Activated CD8-positive, alpha-beta memory T cell treated with anti-CD3 and anti-CD28 coated beads, Interleukin-2, amount 50 U/mL, for 24 hours (primary cell): ENCODE measurements around the gene CTNNA3.
"Not testable (repeated sequence)": the region's sequence is repeated elsewhere in the genome, so short reads cannot be mapped to it uniquely, and the experiment has no call there.

Source experiments
- DNase-seq: peaks from one replicate; pipeline ENCODE4 v3.0.0-alpha.2; 2020; ENCODE audit errors: extremely low read depth

Gene CTNNA3

DNA sequence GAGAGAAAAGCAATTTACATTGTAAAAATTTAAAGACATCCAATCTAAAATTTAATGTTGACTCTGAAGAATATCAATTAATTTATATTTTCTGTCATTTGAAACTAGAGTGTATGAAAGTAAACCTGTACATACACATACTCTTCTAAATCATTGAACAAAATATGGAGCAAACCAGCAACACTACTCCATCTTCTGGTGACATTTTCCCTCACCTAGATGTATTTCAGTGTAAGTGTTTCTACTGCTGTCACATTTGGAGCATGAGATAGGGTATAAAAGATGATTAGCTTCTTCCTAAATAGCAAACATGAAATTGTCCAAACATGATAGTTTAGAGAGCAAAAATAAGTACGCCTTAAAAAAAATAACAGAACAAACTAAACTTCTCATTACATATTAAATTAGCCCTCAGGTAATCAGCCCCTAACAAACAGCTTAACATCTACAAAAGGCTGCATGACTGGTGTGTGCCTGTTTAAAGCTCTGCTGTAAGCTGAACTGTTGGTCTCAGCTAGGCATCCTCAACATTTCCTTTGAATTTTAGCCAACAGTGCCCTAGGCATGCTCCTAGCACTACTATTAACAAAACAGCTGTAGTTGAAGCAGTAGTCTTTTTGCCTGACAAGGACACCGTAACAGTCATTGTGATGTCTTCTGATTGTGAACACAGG lies 189.8 kb downstream of the CTNNA3 start:
- no peak for DNase-seq

DNA sequence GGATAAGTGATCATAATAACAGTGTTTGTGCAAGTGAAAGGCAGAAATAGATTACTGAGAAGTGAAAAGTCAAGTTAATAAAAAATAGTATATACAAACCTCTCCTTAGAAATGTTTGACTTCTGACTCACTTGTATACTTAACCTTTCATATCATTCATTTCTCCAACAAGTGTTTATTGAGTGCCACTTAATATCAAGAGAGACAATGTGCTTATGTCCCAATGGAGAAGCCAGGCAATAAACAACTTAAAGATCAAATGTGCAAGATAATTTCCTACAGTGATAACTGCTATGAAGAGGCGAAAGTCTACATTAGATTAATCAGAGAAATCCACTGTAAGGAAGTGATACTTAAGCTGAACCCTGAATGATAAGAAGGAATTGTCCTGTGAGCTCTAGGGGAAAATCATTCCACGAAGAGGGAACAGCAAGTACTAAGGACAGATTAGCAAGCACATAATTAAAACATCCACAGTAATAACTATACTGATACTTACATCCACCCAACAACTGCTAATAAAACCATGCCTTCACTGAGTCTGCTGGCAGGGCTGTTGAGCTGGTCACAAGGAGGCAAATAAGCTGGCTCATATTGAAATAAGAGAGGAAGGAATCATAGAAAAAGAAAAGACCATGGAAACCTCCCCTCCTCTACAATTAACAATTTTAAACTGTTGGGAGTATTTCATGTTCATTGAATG lies 203.5 kb downstream of the CTNNA3 start:
- no peak for DNase-seq

DNA sequence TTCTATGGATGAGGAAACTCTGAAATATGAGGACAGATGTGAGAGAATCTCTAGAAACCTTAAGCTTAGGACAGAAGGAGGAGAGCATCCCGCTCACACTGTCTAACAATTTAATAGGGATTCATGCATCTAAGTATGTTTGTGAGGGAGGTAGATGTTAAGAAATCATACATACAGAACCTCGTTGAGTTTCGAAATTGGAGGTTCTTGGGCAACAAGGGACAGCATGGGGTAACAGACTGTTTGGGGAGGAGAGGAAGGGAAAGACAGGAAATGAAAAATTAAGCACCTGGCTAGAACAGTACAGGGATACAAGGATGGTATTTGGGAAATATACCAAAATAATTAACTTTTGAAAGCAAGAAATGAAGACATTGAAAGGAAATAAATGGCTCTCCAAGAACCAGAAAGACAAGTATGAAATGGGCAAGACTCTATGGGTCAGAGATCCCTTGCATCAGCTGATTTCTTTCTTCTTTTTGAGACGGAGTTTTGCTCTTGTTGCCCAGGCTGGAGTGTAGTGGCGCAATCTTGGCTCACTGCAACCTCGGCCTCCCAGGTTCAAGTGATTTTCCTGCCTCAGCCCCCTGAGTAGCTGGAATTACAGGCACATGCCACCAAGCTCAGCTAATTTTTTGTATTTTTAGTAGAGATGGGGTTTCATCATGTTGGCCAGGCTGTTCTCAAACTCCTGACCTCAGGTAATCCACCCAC lies 207.9 kb downstream of the CTNNA3 start:
- no peak for DNase-seq

DNA sequence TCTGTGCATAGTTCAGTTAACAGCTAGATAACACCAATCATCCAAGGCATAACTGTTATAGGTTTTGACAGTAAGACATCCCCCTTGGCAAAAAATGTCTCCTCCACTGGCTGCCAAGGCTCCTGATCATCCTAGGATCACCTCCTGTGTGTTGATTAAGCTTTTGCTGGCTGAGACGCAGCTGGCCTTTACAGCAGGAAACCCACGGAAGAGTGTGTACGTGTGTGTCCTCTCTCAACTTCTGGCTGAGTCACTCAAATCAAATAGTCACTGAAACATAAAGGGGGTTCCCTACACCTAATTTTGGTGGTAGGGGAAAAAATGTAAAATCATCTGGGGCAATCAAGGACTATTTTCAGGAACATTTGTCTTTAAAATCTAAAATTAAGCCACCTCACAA lies 208.8 kb downstream of the CTNNA3 start:
- no peak for DNase-seq

DNA sequence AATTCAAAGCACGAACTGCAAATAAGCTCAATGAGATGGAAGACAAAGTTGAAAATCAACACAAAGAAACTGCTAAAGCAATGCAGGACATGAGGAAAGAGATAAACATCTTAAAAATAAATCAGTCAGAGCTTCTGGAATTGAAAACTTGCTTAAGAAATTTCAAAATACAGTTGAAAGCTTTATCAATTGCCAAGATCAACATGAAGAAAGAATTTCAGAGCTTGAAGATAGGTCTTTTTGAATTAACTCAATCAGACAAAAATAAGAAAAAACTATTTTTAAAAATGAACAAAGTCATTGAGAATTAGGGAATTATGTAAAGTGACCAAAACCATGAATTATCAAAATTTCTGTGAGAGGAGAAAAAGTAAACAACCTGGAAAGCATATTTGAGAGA lies 218.1 kb downstream of the CTNNA3 start:
- no peak for DNase-seq

DNA sequence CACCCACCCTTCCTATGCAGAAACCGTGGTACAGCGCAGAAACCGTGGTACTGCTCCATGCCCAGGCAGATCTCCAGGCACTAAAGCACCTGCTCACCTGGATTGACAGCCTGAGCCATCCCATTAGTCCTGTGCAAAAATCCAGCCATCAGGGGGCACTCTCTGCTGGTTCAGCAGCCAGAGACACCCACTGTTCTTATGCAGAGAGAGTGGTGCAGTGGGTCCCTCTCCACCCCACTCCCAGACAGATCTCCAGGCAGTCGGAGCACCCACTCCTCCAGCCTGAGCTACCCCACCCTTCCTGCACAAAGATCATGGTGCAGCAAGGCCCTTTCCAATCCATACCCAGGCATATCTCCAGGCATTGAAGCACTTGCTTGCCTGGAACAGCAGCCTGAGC lies 219.8 kb downstream of the CTNNA3 start:
- DNase-seq: no peak

DNA sequence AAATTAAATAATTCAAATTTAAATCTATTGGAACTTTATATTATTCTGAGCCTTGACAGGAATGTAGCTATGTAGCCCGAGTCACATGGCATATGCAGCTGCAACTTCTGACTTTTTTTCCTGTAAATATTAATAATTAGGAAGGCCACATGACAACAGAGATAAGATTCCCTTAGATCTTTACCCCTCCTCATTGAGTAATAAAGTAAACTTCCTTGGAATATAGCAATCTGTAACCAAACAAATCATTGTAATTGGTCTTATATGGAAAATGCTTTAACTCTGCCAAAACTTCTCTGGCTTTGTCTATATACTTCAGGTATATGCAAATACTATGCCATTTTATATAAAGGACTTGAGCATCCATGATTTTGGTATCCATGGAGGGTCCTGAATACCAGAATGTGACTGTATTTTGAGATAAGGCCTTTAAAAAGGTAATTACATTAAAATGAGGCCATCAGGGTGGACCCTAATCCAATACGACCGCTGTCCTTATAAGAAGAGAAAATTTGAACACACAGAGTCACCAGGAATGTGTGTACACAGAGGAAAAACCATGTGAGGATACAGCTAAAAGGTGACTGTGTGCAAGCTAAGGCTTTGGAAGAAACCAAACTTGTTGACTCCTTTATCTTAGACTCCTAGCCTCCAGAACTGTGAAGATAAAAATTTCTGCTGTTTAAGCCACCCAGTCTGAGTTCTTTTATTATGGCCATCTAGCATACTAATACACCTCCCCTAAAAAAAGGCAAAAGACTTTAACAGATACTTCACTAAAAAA lies 222.0 kb downstream of the CTNNA3 start:
- no peak for DNase-seq

DNA sequence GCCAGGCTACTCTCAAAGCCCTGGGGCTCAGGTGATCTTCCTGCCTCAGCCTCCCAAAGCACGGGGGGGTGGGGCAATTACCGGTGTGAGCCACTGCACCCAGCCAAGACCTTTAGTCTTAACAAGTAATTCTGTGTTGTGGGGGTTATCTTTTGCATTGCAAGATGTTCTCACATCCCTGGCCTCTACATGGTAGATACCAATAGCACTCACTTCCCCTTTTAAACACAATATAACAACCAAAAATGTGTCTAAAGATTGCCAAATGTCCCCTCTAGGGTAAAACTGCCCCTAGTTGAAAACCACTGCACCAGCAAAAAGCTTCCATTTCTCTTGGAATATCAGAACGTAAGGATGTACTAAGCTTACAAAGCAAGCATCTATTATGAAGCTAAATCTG lies 225.0 kb downstream of the CTNNA3 start:
- no peak for DNase-seq

DNA sequence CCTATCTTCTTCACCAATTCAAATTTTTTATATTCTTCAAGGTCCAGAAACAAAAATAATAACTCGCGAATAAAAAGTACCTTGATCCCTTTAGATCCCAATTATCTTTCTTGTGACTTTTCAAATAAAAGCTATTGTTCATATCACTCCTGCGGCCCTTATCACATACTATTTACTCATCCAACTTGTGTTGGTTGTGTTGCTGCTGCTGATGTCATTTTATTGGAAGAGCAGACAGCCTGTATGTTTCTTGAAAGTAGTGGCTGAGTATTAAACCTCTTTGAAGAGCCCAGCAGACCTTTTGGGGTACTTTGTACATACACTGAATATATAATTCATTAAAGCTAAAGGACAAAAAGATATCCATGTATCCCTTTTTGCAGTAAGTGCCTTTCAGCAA lies 231.7 kb downstream of the CTNNA3 start:
- DNase-seq: no peak

DNA sequence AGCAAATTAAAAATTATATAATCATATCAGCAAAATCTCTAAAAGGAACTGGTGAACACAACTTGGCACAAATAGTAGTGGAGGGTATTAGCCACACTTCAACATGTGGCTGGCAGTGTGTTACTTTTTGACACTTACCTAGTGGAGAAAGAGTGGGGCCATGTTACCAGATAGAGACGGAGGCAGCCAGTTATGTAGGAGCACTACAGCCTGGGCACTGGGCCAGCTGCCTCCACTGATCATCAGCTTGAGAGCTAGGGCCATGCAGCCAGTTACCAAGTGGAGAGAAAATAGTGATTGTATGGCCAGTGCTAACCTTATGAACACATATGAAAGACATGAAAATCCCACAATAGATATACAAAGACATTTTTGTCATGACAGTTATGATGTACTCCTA lies 243.1 kb downstream of the CTNNA3 start:
- no peak for DNase-seq

DNA sequence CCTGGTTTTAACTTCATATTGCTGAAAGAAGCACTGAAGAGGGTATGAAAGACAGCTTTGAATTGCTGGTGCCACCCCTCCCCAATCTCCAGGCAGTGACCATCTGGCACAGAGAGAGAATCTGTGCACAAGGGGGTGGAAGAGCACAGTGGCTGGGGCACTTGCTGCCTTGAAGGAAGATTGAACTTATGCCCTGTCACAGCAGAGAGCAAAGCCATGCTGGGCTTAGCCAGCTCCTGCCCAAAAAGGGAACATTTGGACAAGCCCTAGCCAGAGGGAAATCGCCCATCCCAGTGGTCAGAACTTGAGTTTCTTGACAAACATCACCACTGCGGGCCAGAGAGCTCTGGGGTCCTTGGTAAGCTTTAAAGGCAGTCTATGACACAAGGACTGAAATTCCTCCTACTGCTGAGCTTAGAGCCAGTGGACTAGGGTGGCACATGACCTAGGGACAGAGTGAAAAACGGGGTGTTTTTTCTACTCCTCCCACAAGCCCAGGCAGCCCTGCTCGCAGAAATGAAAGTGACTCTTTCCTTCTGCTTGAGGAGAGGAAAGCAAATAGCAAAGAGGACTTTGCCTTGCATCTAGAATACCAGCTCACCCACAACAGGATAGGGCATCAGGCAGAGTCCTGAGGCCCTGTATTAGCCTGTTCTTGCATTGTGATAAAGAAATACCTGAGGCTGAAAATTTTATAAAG lies 257.2 kb downstream of the CTNNA3 start:
- no peak for DNase-seq

DNA sequence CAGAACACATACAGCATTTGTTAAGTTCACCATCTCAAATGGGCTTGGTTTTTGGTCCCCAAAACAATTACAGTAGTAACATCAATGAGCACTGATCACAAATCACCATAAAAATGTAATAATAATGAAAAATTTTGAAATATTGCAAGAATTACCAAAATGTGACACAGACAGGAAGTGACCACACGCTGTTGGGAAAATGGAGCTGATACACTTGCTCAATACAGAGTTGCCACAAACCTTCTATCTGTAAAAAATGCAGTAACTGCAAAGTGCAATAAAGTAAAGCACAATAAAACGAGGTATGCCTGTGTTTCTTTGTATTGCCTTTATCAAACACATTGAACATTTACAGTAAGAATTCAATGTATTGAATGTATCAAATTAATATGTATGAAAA lies 262.7 kb downstream of the CTNNA3 start:
- no peak for DNase-seq

DNA sequence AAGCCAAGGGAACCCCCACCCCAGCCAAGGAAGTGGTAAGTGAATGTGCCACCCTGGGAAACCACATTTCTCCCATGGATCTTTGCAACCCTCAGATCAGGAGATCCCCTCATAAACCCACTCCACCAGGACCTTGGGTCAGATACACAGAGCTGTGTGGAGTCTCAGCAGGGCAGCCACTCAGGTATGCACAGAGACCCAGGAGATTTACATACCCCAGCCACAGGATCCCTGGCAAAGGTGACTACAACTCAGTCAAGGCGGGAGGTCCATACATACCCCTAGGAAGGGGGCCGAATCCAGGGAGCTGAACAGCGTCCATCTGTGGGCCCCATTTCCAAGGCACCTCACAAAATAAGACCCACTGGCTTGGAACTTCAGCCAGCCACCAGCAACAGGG lies 293.4 kb downstream of the CTNNA3 start:
- no peak for DNase-seq

DNA sequence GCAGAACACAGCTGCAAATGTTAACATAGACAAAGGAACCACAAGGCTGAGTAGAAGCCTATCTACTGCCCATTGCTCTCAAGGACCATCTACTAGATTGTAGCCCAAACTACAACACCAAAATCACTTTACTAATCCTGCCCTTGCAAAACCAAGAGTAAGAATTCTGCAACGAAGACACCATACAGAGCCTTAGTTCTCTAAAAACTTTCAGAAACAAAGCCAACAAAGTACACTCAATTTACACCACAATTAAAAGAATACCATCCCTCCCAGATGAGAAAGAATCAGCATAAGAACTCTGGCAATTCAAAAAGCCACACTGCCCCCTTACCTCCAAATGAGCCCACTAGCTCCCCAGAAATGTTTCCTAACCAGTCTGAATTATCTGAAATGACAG lies 294.3 kb downstream of the CTNNA3 start:
- DNase-seq: no peak

DNA sequence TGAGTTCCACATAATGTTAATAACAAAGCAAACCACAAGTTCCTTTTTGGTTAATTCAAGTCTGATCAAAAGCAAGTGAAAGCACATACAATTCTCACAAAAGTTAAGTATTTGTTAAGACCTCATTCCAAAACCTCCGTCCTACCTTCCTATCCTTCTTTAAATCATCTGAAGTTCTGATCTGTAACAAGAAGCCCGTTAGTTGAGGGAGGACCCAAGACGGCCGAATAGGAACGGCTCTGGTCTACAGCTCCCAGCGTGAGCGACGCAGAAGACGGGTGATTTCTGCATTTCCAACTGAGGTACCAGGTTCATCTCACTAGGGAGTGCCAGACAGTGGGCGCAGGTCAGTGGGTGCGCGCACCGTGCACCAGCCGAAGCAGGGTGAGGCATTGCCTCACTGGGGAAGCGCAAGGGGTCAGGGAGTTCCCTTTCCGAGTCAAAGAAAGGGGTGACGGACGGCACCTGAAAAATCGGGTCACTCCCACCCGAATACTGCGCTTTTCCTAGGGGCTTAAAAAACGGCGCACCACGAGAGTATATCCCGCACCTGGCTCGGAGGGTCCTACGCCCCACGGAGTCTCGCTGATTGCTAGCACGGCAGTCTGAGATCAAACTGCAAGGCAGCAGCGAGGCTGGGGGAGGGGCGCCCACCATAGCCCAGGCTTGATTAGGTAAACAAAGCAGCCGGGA lies 309.0 kb downstream of the CTNNA3 start:
- DNase-seq: not testable (repeated sequence)

DNA sequence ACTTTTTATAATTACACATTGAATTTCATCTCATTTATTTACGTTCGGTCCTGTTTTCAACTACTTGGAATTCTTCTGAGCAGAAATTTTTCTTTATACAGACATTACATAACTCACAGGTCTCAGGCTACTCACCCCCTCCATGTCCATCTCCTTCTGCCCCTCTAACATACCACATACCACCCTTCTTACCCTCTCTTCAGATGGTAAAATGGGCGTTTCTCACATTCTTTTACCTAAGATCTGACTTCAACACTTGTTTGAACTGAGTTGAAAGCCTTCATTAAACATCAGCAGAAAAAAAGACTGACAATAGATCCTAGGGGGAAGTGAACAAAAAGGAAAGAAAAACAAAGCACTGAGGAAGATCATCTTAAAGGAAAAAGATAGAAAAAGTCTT lies 309.7 kb downstream of the CTNNA3 start:
- DNase-seq: no peak

DNA sequence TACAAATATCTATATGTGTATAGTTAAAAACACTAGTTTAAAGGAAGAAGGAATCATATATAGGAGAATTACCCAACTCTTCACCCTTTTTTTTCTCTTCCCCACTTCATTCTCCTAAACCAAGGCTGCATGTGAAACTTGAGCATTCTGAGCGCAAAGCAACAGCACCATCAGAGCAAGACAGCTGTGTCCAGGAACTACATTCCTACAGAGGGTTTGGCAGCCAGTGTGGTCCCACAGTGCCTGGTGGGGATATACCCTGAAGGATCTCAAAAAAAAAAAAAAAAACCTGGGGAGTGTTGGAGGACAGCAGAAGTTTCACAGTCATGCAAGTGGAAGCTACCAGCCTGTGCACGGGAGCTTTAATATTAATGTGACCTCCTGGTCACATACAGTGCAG lies 310.4 kb downstream of the CTNNA3 start:
- DNase-seq: no peak

DNA sequence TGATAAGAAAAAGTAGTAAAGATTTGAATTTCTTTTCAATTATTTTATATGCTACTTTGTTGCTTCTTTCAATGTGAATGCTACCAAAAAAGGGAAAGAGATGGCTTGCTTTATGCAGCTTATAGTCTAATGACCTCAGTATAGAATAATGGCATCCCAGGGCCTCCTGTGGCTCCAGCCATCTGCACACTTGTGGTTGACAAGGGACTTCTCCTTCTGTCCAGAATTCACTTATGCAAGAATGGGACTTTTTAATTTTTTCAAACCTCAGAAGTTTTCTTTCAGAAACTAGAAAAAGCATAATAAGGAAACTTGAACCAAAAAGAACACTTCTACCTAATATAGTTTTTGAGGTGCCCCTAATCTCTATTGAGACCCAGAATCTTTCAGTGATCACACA lies 310.9 kb downstream of the CTNNA3 start:
- DNase-seq: no peak

DNA sequence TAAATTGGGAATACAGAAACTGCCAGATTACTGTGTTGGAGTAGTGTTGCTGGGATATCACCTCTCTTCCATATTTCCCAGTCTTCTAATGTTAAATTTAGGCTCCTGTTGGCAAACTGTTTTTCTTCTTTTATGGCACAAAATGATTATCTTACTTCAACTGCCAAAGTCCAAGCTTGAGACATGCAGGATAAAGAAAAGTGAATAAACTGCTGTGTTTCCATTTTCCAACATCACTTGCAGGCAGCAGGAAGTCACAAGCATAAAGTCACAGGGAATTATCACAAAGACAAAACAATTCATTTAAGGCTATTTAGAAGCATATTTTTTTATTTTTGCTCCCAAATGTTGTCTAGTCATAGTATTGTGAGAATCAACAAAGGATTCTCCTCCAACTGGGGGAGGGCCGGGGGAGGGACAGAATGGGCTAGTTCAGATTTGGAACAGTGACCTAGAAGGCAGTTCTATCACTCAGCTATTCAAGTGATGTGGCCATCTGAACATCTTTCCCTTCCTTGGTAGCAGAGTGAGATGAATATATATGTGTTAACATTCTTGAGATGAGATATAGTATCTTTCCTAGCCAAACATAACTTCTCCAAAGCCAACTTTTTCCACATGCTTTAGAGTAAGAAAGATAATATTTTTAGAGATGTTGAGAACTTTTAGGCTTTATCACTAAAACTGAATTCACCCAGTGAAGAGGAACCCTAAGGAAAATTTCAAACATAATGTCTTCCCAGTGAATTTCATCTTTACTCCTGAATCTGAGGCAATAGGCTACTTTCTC lies 364.7 kb downstream of the CTNNA3 start:
- DNase-seq: no peak
